HL-60/S4 treated with retinoic acid at 250 ng/mL for 4 days and 3 days (cell line): ENCODE measurements around the gene MTSS2.
"Not testable (repeated sequence)": the region's sequence is repeated elsewhere in the genome, so short reads cannot be mapped to it uniquely, and the experiment has no call there.

Experiments
- in situ Hi-C: fragments of 300-500 bp; cut with MboI; formaldehyde crosslinking; loops from 2 replicates; pipeline ENCODE4 v1.7.0; 2022; ENCODE audit warnings: low sequenced_read_pairs

Gene MTSS2

GRCh38 chr16:70656712-70657263 lies 29.1 kb downstream of the MTSS2 start:
- in situ Hi-C loops, result no loop called here

GRCh38 chr16:70656065-70656711 lies 29.7 kb downstream of the MTSS2 start:
- in situ Hi-C loops, result no loop called here

GRCh38 chr16:70653809-70654771 lies 31.8 kb downstream of the MTSS2 start:
- in situ Hi-C loops, result no loop called here

GRCh38 chr16:70653406-70653805 lies 32.4 kb downstream of the MTSS2 start:
- in situ Hi-C loops, result no loop called here

- in situ Hi-C loops, result no loop called here
These were observed 33.5 kb downstream of the MTSS2 start for GRCh38 chr16:70652322-70652721.

GRCh38 chr16:70651524-70651923 lies 34.3 kb downstream of the MTSS2 start:
- in situ Hi-C loops, result no loop called here

- in situ Hi-C loops, result no loop called here
These were observed 35.6 kb downstream of the MTSS2 start for GRCh38 chr16:70650216-70650615.

- in situ Hi-C loops, result no loop called here
These were observed 36.6 kb downstream of the MTSS2 start for GRCh38 chr16:70649300-70649699.

- in situ Hi-C loops, result no loop called here
These were observed 37.2 kb downstream of the MTSS2 start for GRCh38 chr16:70648606-70649005.

GRCh38 chr16:70647441-70648359 lies 38.2 kb downstream of the MTSS2 start:
- in situ Hi-C loops, result no loop called here

- in situ Hi-C loops, result no loop called here
These were observed 39.3 kb downstream of the MTSS2 start, which contains the start of gene IL34 for GRCh38 chr16:70646260-70647241. Gene IL34, plus strand, starts transcription at chr16:70646559. Its CDS starts 389 bp downstream, at chr16:70646948.

- in situ Hi-C loops, result no loop called here
These were observed 40.9 kb downstream of the MTSS2 start for GRCh38 chr16:70644763-70645597.

GRCh38 chr16:70643264-70643663 lies 42.6 kb downstream of the MTSS2 start:
- in situ Hi-C loops, result not testable (repeated sequence)

GRCh38 chr16:70642633-70643032 lies 43.2 kb downstream of the MTSS2 start:
- in situ Hi-C loops, result no loop called here

- in situ Hi-C loops, result no loop called here
These were observed 46.8 kb downstream of the MTSS2 start for GRCh38 chr16:70638814-70639792.
